HL-60 (cell line): Measurements from ENCODE around the gene WDR20.

Source experiments
- DNase-seq, 2 experiments: peaks; one replicate each; pipeline ENCODE4 v3.0.0-alpha.2; 2010 to 2020; ENCODE audit warnings: low read depth in 1 of 2, low spot score in 1 of 2
- H3K27ac ChIP-seq: fragments of 250-450 bp; sonication (Bioruptor Pico); replicated peaks from 2 replicates; pipeline ENCODE4 v1.5.1; 2020; ENCODE audit warnings: mild to moderate bottlenecking, moderate library complexity
- H3K27me3 ChIP-seq: fragments of 250-450 bp; sonication (Bioruptor Pico); 2 replicates; pipeline ENCODE4 v1.5.1; 2021; ENCODE audit warnings: mild to moderate bottlenecking, moderate library complexity; ENCODE audit not compliant: insufficient read depth, poor library complexity, severe bottlenecking
- H3K4me3 ChIP-seq: replicated peaks from 2 replicates; pipeline ENCODE4 v1.5.1; 2011; ENCODE audit warnings: mild to moderate bottlenecking, control low read depth, low read length; ENCODE audit not compliant: insufficient read depth
- CTCF ChIP-seq: IDR thresholded peaks from one replicate; pipeline ENCODE4 v1.5.1; 2011; ENCODE audit warnings: low read length, control low read depth, inconsistent platforms; ENCODE audit not compliant: insufficient read depth
- GABPA ChIP-seq: IDR thresholded peaks from 2 replicates; pipeline ENCODE4 v1.6.1; 2012; ENCODE audit warnings: low read depth
- POLR2AphosphoS5 ChIP-seq: IDR thresholded peaks from 2 replicates; pipeline ENCODE4 v1.6.1; 2012; ENCODE audit warnings: low read depth
- REST ChIP-seq: IDR thresholded peaks from 2 replicates; pipeline ENCODE4 v1.6.1; 2012; ENCODE audit warnings: low read depth; ENCODE audit not compliant: insufficient replicate concordance
- SPI1 ChIP-seq: IDR thresholded peaks from 2 replicates; pipeline ENCODE4 v1.6.1; 2012; ENCODE audit warnings: low read depth, mild to moderate bottlenecking, borderline replicate concordance

The WDR20 gene

GRCh38 chr14:102157346-102157745 is 17.6 kb downstream of the WDR20 start:
- Histone ChIP-seq H3K4me3 (no peak overlapping the region), H3K27me3 (no peaks in the 10 kb centered on the region), H3K27ac (no peak overlapping the region)
- DNase-seq = no peak
- no peak for TF ChIP-seq REST
- no peak for TF ChIP-seq GABPA
- TF ChIP-seq CTCF = no peak
- TF ChIP-seq SPI1 = no peak
- TF ChIP-seq POLR2AphosphoS5 = no peak

GRCh38 chr14:102158797-102159196 is 19.1 kb downstream of the WDR20 start:
- Histone ChIP-seq H3K4me3 (no peak overlapping the region), H3K27me3 (no peaks in the 10 kb centered on the region), H3K27ac (no peak overlapping the region)
- TF ChIP-seq GABPA (no peak), POLR2AphosphoS5 (no peak), SPI1 (no peak), CTCF (no peak), REST (no peak)
- no peak for DNase-seq

- Histone ChIP-seq H3K27me3 (no peaks in the 10 kb centered on the region), H3K27ac (no peak overlapping the region)
- TF ChIP-seq CTCF = no peak
- TF ChIP-seq REST = no peak
- TF ChIP-seq POLR2AphosphoS5 = no peak
- no peak for TF ChIP-seq GABPA
- no peak for TF ChIP-seq SPI1
These were observed 20.1 kb downstream of the WDR20 start for GRCh38 chr14:102159841-102160240.

More at GRCh38 chr14:102159841-102160240, 20.1 kb downstream of the WDR20 start:
- DNase-seq = no peak
- no peak overlapping the region for H3K4me3 ChIP-seq
